Measurements from ENCODE around the gene DDX5.

The DDX5 gene

GRCh38 chr17:64506201-64506575 is at the start of gene DDX5:
DDX5 (minus strand) TSS chr17:64506289; CDS start chr17:64506119, 170 bp downstream.
- peak; percentile 96 for DNase-seq (ENCODE audit: low read depth)

- no peak for DNase-seq (ENCODE audit: low read depth)
Measured at GRCh38 chr17:64555281-64555680, 49.2 kb upstream of the DDX5 start.

- no peak for DNase-seq (ENCODE audit: low read depth)
Measured at GRCh38 chr17:64554028-64554637, 48.0 kb upstream of the DDX5 start.

- DNase-seq (ENCODE audit: low read depth) = no peak
Measured at GRCh38 chr17:64551461-64551860, 45.4 kb upstream of the DDX5 start.

GRCh38 chr17:64547319-64547718 is 41.2 kb upstream of the DDX5 start:
- no peak for DNase-seq (ENCODE audit: low read depth)

- DNase-seq (ENCODE audit: low read depth) = no peak
Measured at GRCh38 chr17:64546716-64547115, 40.6 kb upstream of the DDX5 start.

GRCh38 chr17:64544742-64545141 is 38.7 kb upstream of the DDX5 start:
- DNase-seq (ENCODE audit: low read depth) = no peak

- no peak for DNase-seq (ENCODE audit: low read depth)
Measured at GRCh38 chr17:64540118-64540776, 34.2 kb upstream of the DDX5 start.

- no peak for DNase-seq (ENCODE audit: low read depth)
Measured at GRCh38 chr17:64538508-64539130, 32.5 kb upstream of the DDX5 start.

GRCh38 chr17:64537488-64537887 is 31.4 kb upstream of the DDX5 start:
- no peak for DNase-seq (ENCODE audit: low read depth)

- DNase-seq (ENCODE audit: low read depth) = no peak
Measured at GRCh38 chr17:64536913-64537312, 30.8 kb upstream of the DDX5 start.

- DNase-seq (ENCODE audit: low read depth) = no peak
Measured at GRCh38 chr17:64535357-64535756, 29.3 kb upstream of the DDX5 start.

GRCh38 chr17:64534187-64534586 is 28.1 kb upstream of the DDX5 start:
- DNase-seq (ENCODE audit: low read depth) = no peak

GRCh38 chr17:64533784-64534183 is 27.7 kb upstream of the DDX5 start:
- DNase-seq (ENCODE audit: low read depth) = no peak

- no peak for DNase-seq (ENCODE audit: low read depth)
Measured at GRCh38 chr17:64532409-64532808, 26.3 kb upstream of the DDX5 start.

- DNase-seq (ENCODE audit: low read depth) = no peak
Measured at GRCh38 chr17:64531955-64532371, 25.9 kb upstream of the DDX5 start.

GRCh38 chr17:64529221-64529620 is 23.1 kb upstream of the DDX5 start:
- no peak for DNase-seq (ENCODE audit: low read depth)

- DNase-seq (ENCODE audit: low read depth) = no peak
Measured at GRCh38 chr17:64527914-64528313, 21.8 kb upstream of the DDX5 start.

GRCh38 chr17:64520359-64520758 is 14.3 kb upstream of the DDX5 start:
- DNase-seq (ENCODE audit: low read depth) = no peak

GRCh38 chr17:64519601-64520000 is 13.5 kb upstream of the DDX5 start:
- no peak for DNase-seq (ENCODE audit: low read depth)

- no peak for DNase-seq (ENCODE audit: low read depth)
Measured at GRCh38 chr17:64515829-64516228, 9.7 kb upstream of the DDX5 start.

- DNase-seq (ENCODE audit: low read depth) = no peak
Measured at GRCh38 chr17:64515419-64515818, 9.3 kb upstream of the DDX5 start.

GRCh38 chr17:64509179-64509578 is 3.1 kb upstream of the DDX5 start:
- DNase-seq (ENCODE audit: low read depth) = no peak

GRCh38 chr17:64508683-64509082 is 2.6 kb upstream of the DDX5 start:
- no peak for DNase-seq (ENCODE audit: low read depth)
